Fibroblast of mammary gland (primary cell): ENCODE data around the gene LDLRAD2.

ENCODE experiments used
- DNase-seq: peaks from one replicate; pipeline ENCODE4 v3.0.0-alpha.2; 2010; ENCODE audit warnings: low read depth
- H3K4me3 ChIP-seq: 2 replicates; pipeline ENCODE4 v1.5.1; 2011; ENCODE audit warnings: low read depth, mild to moderate bottlenecking, low read length, moderate library complexity; ENCODE audit not compliant: control insufficient read depth
- TF ChIP-seq, protein P1 (sequence below): conservative IDR thresholded peaks from 2 replicates; pipeline ENCODE4 v1.5.1; 2011; ENCODE audit warnings: low read depth, low read length, inconsistent platforms; ENCODE audit not compliant: control insufficient read depth, insufficient read depth

Gene LDLRAD2

GRCh38 chr1:21801100-21801499, 11.0 kb upstream of the LDLRAD2 start:
- TF ChIP-seq, protein P1, sequence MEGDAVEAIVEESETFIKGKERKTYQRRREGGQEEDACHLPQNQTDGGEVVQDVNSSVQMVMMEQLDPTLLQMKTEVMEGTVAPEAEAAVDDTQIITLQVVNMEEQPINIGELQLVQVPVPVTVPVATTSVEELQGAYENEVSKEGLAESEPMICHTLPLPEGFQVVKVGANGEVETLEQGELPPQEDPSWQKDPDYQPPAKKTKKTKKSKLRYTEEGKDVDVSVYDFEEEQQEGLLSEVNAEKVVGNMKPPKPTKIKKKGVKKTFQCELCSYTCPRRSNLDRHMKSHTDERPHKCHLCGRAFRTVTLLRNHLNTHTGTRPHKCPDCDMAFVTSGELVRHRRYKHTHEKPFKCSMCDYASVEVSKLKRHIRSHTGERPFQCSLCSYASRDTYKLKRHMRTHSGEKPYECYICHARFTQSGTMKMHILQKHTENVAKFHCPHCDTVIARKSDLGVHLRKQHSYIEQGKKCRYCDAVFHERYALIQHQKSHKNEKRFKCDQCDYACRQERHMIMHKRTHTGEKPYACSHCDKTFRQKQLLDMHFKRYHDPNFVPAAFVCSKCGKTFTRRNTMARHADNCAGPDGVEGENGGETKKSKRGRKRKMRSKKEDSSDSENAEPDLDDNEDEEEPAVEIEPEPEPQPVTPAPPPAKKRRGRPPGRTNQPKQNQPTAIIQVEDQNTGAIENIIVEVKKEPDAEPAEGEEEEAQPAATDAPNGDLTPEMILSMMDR, result no peak
- DNase-seq, result peak; percentile 66
- no peak overlapping the region for H3K4me3 ChIP-seq

GRCh38 chr1:21804536-21804935, 7.5 kb upstream of the LDLRAD2 start:
- TF ChIP-seq, protein P1, result no peak
- H3K4me3 ChIP-seq, result no peak overlapping the region
- no peak for DNase-seq

GRCh38 chr1:21813542-21813941, 1.5 kb downstream of the LDLRAD2 start:
- no peak for DNase-seq
- H3K4me3 ChIP-seq, result no peak overlapping the region
- TF ChIP-seq, protein P1, result no peak

- DNase-seq, result no peak
- TF ChIP-seq, protein P1, result peak; percentile 39
- peak overlapping the region; percentile 24 for H3K4me3 ChIP-seq
Measured at GRCh38 chr1:21814241-21814918, 2.3 kb downstream of the LDLRAD2 start.

GRCh38 chr1:21814981-21815582, 3.0 kb downstream of the LDLRAD2 start:
- H3K4me3 ChIP-seq, result no peak overlapping the region
- TF ChIP-seq, protein P1, result no peak

GRCh38 chr1:21815724-21816321, 3.8 kb downstream of the LDLRAD2 start:
- no peak for DNase-seq
- TF ChIP-seq, protein P1, result no peak
- no peak overlapping the region for H3K4me3 ChIP-seq

More at GRCh38 chr1:21814981-21815582, 3.0 kb downstream of the LDLRAD2 start:
- no peak for DNase-seq
